ENCODE measurements around the gene BABAM2.

BABAM2 gene

DNA sequence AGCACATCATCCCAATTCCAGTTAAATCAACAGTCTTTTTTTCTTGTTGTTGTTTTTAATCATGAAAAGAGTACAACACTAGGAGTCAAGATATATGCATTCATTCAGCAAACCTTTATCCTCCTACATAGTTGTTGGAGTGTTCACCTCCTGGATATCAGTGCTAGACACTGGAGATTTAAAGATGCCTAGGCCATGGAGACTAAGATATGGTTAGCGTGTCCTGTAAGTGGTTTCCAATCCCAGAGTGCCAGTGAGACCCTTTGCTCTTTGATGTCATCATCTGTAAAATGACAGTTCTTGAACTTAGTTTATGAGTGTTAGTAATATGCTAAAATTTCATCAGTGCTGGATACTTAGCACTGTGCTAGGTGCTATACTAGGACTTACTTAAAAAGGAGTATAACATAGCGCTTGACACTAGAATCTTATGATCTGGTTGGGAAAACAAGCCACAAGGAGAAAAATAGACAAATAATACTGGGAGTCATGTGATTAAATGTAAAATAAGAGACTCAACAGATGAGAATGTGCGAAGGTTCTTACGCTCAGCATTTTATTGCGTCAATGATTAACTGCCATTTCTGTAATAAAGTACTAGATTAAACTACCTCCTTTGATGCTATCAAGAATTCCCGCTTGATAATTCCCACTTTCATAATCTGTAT, 31.5 kb downstream of the BABAM2 start:
- TF ChIP-seq, protein P1, sequence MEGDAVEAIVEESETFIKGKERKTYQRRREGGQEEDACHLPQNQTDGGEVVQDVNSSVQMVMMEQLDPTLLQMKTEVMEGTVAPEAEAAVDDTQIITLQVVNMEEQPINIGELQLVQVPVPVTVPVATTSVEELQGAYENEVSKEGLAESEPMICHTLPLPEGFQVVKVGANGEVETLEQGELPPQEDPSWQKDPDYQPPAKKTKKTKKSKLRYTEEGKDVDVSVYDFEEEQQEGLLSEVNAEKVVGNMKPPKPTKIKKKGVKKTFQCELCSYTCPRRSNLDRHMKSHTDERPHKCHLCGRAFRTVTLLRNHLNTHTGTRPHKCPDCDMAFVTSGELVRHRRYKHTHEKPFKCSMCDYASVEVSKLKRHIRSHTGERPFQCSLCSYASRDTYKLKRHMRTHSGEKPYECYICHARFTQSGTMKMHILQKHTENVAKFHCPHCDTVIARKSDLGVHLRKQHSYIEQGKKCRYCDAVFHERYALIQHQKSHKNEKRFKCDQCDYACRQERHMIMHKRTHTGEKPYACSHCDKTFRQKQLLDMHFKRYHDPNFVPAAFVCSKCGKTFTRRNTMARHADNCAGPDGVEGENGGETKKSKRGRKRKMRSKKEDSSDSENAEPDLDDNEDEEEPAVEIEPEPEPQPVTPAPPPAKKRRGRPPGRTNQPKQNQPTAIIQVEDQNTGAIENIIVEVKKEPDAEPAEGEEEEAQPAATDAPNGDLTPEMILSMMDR (conservative IDR thresholded peaks at IDR 0.05) = no peak
- peak overlapping the region; percentile 85 for H3K27ac ChIP-seq

DNA sequence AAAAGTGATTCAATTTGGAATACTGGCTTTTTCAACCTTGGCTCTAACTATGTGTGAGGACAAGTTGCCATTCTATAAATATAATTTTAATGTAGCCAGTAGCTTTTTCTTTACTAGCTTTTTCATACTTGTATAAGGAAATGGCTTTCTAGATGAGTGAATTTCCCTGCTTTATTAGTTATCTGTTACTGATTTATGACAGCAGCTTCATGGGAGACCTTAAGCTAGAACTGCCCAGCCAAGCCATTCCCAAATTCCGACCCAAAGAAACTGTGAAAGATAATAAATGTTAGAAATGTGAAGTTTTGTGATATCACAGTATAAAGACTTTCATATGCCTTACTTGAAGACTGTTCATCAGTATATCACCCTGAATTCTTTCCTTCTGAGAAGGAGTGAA, 32.3 kb downstream of the BABAM2 start:
- TF ChIP-seq, protein P1 (conservative IDR thresholded peaks at IDR 0.05) = no peak
- peak overlapping the region; percentile 85 for H3K27ac ChIP-seq

DNA sequence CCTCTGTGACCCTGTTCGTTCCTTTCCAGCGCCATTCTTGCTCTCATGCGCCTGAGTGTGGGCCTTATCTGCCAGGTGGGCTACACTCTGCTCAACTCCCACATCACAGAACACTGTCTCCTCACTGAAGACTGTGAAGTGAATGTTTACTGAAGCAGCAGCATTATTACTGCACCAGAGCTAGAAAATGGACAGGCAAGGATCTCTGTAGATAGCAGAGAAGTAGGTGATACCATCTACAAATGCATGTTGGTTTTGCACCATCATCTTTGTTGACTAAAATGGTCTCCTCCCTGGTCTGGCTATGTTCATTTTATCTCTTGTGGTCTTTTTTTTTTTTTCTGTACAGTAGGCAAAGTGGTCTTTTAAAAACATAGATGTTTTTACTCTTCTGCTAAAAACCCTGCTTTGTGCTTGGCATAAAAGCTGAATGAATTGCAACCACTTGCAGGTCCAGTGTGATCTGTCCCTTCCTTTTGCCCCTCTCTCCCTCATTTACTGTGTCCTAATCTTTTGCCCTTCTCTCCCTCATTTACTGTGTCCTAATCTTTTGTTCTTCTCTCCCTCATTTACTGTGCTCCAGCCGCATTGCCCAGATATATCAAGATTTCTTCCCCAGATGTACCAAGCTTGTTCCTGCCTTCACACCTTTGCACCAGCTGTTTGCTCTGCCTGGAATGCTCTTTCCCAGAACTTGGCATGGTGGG, 35.4 kb downstream of the BABAM2 start:
- H3K27ac ChIP-seq = no peak overlapping the region
- TF ChIP-seq, protein P1 (conservative IDR thresholded peaks at IDR 0.05) = no peak

DNA sequence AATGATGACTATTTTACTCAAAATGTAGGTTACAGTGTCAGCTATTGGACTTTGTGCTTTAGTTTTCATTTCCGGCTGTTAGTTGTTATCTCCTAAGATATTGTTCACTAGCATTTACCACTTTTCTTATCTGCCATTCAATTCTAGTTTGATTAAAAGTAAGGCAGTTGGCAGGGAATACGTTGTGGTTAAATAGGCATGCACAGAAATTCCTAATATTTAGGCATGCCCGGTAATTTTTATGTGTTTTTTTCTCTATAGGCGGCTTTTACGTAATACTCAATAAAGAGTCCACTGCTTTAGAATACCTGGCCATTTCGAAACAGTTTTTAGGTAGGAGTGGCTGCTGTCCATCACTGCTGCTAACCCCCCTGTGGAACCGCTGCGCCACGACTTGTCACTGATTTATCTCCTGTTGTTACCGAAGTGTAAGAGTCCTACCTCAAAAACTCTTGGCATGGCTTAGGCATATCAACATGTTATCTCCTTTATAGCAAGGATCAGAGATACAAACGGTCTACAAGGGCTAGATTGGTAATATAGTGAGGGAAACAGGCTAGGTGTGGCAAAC, 39.5 kb downstream of the BABAM2 start:
- H3K27ac ChIP-seq = no peak overlapping the region
- TF ChIP-seq, protein P1 (conservative IDR thresholded peaks at IDR 0.05) = no peak

DNA sequence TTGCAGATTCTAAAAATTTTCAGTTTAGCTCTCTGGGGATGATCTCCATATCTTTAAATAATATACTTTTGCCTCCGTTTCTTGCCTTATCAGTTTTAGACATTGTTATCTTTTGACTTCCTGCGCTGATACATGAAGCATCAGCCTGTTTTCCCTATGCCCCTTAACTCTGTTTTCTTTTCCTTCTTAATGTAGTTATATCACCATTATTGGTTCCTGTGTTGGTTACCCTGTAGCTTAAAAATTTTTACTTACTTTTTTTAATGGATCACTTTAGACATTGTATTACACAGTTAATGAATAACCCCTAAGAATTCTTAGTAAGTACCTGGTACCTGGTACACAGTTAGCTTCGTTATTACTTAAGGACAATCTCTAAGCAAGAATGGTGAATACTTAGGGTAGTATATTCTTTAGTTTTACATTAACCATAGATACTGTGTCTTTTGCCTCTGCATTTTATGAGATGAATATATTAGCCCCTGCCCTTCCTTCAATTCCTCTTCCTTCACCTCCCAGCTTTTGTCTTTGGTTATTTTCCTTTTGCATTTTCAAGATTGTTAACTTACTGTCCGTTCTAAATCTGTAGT, 40.9 kb downstream of the BABAM2 start:
- TF ChIP-seq, protein P1 (conservative IDR thresholded peaks at IDR 0.05) = no peak
- no peak overlapping the region for H3K27ac ChIP-seq

DNA sequence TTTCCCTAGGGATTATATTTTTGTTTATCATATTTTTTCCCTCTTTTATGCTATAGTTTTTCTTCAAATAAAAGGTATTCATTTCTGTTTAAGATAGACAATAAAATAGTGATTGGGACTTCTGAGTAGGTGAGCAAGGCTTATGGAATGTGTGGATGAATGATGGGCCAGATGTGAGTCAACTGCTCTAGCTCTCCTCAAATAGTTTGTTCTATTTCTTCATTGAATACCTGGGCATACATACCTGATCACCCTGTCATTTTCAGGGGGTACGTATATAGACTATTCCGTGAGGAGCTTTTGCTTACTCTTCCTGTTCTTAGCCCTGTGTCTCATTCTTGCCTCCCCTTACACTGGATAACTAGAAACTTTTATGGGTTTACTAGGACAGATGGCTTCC, 41.9 kb downstream of the BABAM2 start:
- no peak overlapping the region for H3K27ac ChIP-seq
- TF ChIP-seq, protein P1 (conservative IDR thresholded peaks at IDR 0.05) = no peak

DNA sequence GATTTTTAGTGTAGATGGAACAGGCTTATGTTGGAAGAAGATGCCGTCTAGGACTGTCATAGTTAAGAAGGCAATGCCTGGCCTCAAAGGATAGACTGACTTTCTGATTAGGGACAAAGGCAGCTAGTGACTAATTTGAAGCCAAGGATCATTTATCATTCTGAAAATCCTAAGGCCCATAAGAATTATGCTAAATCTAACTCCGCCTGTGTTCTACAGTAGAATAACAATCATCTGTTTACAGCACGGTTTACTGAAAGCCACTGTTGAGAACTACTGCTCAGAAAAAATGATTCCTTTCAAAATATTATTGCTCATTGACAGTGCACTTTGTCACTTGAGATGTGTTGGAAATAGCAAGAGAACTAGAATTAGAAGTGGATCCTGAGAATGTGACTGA, 44.5 kb downstream of the BABAM2 start:
- H3K27ac ChIP-seq = no peak overlapping the region
- TF ChIP-seq, protein P1 (conservative IDR thresholded peaks at IDR 0.05) = no peak

Data from VCaP (cell line).